Kidney capillary endothelial cell (primary cell): Measurements from ENCODE around the gene ARHGEF12.

Source experiments
- DNase-seq: peaks from one replicate; pipeline ENCODE4 v3.0.0-alpha.2; 2018; ENCODE audit warnings: low spot score

The ARHGEF12 gene

DNA sequence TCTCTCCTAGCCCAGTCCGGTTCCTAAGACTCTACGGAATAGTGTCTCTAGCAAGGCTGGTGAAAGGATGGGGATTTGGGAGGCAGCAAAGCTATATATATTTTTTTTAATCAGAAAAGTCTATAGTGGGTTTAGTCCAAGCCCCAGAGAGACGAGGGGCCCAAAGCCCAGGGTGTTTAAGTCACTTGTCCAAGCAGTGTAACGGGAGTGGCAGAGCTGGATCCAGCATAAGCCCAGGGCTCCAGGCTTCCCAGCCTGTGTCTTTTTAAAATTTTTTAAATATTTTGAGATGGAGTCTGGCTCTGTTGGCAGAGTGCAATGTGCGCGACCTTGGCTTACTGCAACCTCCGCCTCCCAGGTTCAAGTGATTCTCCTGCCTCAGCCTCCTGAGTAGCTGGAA, 182.1 kb downstream of the ARHGEF12 start:
- no peak for DNase-seq

DNA sequence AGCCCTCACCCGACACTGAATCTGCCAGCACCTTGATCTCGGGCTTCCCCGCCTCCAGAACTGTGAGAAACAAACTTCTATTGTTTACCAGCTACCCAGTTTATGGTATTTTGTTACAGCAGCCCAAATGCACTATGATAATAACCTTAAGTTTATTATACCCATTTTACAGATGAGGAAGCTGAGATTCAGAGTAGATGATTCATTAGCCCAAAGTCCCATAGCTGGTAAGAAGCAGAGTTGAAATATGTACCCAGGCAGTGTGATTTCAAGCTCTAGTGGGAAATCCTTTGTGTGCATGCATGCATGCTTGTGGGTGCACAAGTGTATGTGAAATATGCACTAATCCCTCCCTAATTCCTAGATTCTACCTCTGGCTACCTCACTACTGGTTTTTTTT, 183.3 kb downstream of the ARHGEF12 start:
- DNase-seq: no peak

DNA sequence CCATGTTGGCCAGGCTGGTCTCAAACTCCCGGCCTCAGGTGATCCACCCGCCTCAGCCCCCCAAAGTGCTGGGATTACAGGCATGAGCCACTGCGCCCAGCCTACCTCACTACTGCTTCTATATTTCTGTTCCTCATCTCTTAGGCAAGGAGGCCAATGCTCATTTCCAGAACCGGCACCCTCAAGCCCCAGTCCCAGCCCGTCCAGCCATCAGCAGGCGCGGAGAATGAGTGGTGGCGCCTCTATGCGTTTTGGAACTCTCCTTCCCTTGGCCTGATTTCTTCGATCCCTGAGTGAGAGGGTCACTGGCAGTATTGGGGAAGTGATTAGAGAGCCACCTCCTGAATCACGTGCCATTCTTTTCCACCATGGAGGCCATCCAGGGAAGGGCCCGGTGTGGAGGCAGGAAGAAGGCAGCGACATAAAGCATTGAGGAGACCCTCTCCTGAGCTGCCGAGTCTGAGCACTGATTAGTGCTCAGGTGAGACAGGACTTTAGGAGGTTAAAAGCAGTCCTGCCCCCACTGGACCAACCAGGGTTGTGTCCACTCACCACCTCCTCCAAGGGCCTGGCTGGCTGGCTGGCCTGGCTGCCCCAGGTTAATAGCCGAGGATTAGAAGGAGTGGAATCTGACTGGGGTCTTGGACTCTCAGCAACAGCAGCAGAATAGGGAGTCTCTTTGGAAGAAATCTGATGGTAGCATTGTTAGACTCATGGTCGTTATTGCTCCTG, 184.0 kb downstream of the ARHGEF12 start:
- no peak for DNase-seq

DNA sequence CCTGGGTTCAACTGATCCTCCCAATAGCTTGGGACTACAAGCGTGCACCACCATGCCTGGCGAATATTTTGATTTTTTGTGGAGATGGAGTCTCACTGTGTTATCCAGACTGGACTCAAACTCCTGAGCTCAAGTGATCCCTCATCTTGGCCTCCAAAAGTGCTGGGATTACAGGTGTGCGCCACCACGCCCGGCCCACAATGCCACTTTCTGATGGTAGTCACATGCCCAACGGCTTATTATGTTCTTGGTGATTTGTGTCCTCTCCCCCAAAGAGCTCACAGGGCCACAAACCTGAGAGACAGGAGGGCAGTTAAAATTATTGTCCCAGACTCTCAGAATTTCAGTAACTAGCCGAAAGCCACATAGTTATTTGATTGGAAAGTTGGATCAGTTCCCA, 185.0 kb downstream of the ARHGEF12 start:
- DNase-seq: no peak

DNA sequence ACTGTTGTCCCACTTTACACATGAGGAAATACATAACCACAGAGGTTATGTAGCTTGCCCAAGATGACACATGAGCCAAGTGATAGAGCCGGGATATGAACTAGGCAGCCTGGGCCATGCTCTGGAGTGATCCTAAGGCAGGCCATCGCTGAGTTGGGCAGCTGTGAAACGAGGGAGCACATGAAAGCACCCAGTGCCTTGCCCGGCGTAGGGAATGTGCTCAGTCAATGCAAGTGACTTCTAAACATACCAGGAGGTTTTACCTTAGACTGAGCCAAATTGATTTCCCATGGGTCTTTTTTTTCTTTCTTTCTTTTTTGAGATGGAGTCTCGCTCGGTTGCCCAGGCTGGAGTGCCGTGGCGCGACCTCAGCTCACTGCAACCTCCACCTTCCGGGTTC, 185.8 kb downstream of the ARHGEF12 start:
- no peak for DNase-seq

DNA sequence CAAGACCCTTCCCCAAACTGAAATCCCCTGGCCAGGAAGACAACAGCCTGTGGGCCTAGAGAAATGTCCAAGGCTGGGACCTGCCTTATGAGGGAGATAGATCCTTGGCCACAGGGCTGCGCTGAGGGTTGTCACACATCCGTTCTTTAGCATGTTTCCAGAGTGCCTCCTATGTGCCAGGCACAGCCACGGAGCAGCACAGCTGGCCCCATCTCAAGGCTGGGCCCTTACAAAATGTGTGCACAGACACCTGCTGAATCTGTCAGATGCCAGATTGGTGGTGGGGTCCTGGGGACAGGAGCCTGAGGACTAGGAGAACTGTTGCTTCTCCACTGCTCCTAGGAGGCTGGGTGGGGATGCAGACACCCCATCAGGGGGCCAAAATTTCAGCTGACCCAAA, 186.5 kb downstream of the ARHGEF12 start:
- no peak for DNase-seq

DNA sequence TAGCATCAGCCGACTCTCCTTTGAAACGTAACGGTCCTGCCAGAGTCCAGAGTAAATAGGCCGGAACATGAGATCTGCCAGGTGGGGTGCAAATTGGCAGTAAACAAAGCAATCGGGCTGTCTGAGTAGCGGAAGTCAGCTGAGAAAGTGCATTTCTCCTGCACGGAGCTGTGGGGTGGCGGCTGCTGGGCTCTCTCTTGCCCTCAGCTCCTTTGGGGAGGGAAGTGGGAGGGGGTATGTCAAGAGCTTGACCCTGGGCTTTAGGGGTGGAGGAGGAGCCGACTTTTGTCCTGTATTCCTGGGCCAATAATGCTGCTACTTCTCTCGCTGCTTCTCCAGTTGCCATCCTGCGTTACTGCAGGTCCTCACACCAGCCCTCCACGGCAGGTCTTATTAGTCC, 187.0 kb downstream of the ARHGEF12 start:
- no peak for DNase-seq

DNA sequence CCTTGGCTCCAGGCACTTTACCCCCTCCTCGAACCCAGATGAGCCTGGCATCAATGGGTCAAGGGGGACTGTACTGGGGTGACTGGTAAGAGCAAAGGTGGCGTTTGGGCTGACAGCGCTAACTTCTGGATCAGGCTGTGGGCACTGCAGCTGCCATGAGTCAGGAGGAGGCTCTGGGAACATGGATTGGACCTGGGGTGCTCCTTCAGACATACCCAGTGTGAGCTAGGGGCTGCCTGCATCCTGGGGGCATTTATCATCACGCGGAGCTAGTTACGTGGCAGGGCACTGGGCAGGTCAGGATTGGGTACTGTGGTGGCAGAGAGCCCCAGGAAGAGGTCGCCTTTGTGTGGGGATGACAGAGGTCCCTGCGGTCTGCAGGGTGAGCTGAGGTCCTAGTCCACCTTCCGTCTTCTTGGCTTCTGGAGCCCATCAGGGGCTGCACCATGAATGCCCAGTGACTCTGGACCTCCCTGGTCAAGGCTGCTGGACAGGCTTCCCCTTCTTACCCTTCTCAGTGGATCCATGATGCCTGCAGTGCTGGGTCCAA, 188.4 kb downstream of the ARHGEF12 start:
- DNase-seq: no peak

DNA sequence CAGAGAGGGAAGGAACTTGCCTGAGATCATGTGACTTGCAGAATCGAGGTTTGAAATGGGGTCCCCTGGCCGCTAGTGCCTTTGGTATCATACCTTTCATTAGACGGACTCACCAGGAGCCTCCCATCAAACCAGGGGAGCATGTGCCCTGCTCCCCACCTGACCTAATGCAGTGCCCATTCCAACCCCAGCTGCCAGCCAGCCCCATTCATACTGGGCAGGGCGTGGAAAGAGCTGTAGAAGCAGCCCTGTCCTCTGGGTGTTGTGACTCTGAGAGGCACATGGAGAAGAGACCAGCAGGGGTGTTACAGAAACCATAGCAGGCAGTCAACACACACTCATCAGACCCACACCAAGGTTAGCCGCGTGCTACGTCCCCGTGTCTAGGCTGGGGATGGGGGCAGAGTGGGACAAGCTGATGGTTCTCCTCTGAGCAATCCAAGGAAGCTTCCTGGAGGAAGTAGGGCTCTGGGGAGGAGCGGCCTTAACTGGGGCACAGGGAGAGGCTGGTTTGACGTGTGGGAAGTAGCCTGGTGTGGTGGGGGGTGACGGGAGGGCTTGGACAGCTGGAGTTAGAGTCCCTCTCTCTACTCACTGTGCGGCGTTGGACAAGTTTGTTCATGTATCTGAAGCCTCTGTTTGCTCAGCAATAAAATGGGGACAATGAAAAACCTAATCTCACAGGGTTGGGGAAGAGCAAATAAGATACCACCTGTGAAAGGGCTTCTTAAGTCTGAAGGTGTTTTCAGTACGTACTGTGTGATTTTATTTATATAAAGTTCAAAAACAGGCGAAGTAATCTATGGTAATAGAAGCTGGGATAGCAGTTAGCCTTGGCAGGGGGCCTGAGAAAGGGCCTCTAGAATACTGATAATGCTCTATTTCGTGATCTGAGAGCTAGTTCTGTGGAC, 189.3 kb downstream of the ARHGEF12 start:
- DNase-seq: no peak

DNA sequence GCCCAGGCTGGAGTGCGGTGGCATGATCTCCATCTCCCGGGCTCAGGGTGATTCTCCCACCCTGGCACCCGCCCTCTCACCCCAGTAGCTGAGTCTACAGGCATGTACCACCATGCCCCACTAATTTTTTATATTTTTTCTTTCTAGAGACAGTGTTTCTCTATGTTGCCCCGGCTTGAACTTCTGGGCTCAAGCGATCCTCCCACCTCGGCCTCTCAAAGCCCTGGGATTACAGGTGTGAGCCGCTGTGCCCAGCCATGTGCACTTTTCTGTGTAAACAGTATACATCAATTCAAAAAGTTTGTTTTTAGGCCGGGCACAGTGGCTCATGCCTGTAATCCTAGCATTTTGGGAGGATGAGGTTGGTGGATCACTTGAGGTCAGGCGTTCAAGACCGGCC, 190.0 kb downstream of the ARHGEF12 start:
- no peak for DNase-seq

DNA sequence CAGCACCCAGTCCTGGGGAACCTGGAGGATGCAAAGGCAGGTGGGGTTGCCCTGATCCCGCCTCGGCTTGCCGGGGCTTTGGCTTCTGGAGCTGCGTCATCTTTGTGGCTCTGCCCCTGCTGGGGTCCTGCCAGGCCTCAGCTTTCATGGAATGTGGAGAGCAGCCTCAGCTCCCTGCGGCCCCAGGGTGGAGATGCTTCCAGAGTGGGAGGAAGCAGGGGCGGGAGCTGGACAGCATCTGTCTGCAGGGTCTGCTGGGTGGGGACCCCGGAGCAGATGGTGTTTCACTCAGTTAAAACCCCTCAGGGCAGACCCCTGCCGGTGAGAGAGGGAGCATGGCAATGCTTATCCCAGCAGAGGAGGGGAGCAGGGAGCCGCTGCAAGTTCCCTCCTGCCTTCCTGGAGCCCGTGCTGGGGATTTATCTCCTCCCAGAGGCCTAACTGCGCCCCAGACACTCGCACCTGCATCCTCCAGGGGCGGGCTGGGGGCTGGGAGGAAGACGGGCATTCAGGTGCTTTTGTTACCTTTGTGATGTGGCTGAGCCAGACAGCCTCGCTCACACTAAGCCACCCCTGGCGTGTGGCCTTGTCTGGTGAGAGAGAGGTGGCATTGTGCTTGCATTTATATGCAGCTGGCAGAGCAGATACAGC, 191.0 kb downstream of the ARHGEF12 start:
- DNase-seq: no peak

DNA sequence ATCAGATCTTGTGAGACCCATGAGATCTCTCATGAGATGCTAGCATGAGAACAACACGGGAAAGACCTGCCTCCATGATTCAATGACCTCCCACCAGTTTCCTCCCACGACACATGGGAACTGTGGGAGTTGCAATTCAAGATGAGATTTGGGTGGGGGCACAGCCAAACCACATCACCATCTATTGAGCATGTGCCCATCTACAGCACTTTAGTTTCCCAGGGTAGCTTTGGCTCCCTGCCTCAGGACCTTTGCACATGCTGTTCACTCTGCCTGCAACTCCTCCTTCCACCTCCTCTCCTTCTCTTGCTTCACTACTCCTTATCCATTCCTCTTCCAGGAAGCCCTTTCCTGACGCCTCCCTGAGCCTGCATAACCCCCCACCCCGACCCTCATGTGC, 192.5 kb downstream of the ARHGEF12 start:
- no peak for DNase-seq

DNA sequence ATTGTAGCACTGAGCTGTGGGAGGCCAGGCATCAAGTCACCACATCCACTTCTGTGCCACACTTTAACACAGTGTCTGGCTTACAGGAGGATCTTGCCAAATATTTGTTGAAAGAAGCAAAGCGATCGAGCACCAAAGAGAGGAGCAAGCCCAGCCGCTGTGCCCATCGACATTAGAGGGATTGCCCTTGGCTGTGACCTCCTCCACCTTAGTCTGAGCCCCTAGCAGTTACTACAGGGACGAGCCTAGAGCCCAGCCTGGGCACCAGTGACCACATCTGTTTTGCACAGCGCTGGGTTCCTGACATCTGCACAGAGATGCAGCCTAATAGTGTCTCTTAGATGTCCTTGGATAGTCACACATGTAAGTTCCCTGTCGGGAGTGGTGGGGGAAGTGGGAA, 193.0 kb downstream of the ARHGEF12 start:
- no peak for DNase-seq

DNA sequence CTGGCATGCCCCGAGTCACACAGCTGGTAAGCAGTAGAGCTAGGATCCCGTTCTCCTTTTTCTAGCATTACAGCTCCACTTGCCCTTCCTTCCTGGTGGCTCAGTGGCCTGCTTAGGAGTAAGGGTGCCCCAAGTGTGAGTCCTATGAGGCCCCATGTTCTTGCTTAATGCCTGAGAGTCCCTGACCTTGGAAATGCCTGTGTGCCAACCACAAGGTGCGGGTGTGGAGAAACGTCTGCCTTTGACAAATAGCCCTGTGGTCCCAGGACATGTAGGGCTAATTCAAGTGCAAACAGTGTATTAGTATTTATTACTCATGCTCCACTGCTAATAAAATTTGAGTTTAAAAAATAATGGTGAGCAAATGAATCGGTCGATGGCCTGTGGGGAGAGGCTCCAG, 193.7 kb downstream of the ARHGEF12 start:
- no peak for DNase-seq

DNA sequence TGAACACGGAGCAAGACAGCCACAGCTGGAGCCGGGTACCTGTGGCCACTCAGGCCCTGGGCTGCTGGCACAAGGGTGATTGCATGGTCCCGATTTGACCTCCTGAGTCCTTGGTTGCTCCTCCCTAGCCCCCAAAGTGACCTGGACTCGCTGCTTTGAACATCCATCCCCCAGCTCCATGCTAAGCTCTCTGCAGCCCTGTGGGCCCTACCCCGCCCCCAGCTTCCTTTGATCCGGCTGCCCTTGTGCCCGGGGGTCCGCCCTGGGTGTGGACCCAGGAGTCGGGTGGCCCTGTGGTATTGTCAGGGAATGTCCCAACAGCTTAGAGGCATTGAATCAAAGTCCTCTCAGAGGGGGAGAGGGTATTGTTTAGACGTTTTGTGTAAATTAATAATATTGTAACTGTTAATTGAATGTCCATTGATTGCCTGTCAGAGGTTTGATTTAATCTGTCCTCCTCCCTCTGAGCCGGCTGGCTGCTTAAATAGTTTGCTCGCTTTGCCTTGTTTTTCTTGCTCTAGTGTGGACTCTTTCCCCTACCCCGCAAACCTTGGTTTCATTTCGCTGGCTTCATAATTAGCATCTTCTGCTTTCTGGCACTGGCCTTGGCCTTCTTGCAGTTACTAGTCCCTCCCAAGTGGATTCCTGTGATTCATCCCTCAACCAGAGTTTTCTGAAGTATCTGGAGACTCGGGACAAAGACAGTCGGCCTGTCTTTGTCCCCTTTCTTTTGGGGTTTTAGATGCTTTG, 196.0 kb downstream of the ARHGEF12 start:
- DNase-seq: no peak

DNA sequence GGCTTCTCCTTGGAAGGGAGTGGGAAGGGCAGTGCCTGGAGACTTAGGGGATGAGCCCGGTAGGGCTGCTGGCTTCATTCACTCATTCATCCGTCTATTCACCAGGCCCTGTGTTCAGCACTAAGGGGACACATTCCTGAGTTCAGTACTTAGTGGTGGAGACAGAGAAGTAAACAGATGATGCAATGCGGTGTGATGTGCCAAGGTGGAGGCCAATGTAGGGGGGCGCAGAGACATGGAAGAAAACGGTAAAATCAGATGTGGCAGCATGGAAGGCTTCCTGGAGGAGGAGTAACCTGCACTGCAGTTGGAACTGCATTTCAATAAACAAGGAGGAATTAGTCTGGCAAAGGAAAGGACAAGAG, 196.6 kb downstream of the ARHGEF12 start:
- no peak for DNase-seq

DNA sequence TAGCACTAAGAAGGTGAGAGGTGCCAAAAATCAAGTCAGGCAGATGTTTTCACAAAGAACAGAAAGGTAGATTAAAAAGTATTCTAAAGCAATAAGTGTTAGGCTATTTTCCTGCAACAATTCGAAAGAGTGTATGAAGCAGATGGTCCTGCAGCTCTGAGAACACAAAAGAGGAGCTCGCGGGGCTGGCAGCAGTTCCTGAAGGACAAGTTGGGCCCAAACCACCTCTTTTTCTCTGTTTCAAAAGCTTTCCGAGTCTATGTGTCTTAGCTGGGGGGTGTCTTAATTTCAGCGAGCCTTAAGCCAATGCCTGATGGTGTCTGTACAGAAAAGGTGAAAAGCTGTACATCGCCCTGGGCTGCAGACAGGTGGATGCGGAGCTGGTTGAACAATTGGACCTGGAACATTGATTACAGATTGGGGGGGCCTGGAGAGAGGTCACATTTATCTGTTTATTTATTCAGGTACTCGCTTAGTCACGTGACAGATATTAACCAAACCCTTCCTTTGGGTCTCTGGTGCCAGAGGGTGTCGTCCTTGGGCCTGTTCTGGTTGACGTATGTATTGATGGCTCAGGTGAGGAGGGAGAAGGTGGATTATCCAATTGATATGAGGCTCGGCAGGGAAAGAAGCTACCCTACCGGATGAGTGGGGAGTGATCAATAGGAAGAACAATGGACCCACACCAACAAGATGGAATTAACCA, 200.0 kb downstream of the ARHGEF12 start:
- no peak for DNase-seq

DNA sequence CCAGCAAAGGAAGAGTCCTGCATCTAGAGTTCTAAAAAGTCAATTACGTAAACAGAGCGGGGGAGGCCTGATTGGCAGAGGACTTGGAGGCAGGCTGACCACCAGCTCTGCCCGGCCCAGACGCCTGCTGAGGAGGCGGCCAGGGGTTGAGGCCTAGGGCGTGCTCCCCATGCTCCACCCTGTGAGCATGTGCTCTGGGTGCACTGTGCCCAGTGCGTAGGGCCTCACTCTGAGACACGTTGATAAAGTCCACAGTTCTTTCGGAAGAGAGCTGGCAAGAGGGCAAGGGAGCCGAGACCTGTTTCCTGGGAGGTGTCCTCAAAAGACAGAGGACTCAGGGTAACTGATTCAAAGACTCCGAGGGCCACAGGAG, 200.6 kb downstream of the ARHGEF12 start:
- no peak for DNase-seq

DNA sequence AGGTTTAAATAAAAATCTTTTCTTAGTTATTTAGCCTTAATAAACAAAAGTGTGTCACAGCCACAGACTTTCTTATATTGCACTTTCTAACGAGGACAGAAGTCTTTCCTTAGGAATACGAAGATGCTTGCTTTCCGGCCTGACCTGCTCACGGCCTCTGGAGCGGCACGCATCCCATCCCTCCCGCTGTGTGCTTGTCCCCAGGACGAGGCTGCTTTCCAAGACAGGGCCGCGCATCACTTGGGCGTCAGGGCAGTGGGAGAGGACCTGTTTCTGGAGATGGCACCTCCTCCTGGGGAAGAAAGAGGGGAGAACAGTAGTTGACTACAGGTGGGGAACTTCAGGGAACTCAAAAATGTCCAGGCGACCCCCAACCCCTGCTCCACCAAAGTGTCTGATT, 201.8 kb downstream of the ARHGEF12 start:
- DNase-seq: no peak

DNA sequence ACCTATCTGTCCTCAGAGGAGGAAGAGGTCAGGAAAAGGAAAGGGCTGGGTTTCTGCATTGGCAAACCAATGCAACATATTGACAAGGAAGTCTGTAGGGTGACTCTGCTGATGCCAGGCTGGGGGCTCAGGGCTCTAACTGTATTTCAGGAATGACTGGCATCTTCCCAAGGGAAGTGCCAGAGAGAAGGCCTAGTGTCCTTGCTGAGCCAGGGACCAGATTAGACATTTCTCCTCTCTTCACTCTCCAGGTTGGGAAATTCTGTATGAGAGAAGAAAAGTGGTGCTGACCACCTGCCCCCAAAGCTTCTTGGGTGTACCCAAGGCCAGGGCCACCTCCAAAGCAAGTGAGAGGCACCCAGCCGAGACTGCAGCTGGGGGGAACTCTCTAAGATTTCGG, 202.5 kb downstream of the ARHGEF12 start:
- no peak for DNase-seq
